HG02885 (cell line): ENCODE data around the gene CLTA.
"Not testable (repeated sequence)": the region's sequence is repeated elsewhere in the genome, so short reads cannot be mapped to it uniquely, and the experiment has no call there.

Experiments used
- ATAC-seq: cut with Tn5 transposase; IDR thresholded peaks from one replicate; pipeline ENCODE4 v1.9.1; 2021; ENCODE audit warnings: mild to moderate bottlenecking; ENCODE audit not compliant: unreplicated experiment, poor library complexity

The CLTA gene

GRCh38 chr9:36180243-36180642 lies 10.5 kb upstream of the CLTA start:
- ATAC-seq, result not testable (repeated sequence)

- ATAC-seq, result no peak
Observed at GRCh38 chr9:36187414-36187813, 3.3 kb upstream of the CLTA start.

DNA sequence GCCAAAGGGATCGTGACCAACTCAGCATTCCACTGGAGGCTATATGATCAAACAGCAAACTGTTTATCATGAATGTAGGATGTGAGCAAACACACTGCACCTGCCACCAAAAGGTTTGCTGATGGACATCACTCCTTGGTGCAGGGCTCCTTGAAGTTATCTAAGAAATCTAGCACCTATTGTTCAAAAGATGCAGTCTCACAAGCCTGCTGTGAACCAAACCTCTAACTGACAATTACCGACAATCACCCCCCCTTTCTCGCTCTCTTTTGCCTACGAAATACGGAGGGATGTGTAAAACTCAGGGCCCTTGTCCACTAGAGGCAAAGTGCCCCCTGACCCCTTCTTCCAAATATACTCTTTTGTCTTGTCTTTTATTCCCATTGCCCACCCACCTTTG lies 2.5 kb upstream of the CLTA start:
- ATAC-seq, result no peak

GRCh38 chr9:36189976-36190375 lies 745 bp upstream of the CLTA start:
- no peak for ATAC-seq

DNA sequence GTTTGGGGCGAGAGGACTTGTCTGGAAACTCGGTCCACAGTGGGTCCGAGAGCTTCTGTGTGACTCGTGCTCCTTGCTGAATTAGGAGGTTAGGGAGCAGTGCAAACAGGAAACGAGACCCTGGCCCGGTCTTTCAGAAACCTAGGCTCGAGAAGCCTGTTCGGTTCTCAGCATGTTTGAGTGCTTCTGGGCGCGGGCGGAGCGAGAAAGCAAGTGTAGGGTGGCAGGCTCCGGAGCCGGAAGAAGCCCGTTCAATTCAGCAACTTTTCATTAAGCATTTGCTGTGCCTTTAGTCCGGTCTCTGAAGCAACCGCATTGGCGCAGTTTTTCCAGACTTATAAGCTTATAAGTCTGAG lies 547 bp downstream of the CLTA start:
- ATAC-seq, result peak; percentile 4

GRCh38 chr9:36191686-36192085 lies 965 bp downstream of the CLTA start:
- no peak for ATAC-seq

DNA sequence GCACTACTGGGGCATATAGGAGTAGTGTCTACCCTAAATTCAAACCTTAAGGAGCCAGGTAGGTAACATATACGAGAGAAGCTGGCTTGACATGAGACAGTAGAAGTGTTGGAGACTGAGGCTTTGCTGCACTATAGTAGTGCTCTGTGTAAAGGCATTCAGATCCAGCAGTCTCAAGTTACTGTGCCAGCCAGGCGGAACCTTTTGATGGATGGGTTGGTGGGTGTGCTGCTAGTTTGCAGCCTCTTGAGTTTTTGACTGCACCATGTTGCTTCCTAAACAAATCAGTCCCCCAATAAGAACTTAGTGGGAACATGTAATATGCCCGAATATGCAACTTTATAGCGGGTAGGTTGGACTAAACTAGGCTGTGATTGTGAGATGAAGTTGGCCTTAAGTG lies 1.5 kb downstream of the CLTA start:
- no peak for ATAC-seq

- ATAC-seq, result no peak
Observed at GRCh38 chr9:36193023-36193422, 2.3 kb downstream of the CLTA start.

DNA sequence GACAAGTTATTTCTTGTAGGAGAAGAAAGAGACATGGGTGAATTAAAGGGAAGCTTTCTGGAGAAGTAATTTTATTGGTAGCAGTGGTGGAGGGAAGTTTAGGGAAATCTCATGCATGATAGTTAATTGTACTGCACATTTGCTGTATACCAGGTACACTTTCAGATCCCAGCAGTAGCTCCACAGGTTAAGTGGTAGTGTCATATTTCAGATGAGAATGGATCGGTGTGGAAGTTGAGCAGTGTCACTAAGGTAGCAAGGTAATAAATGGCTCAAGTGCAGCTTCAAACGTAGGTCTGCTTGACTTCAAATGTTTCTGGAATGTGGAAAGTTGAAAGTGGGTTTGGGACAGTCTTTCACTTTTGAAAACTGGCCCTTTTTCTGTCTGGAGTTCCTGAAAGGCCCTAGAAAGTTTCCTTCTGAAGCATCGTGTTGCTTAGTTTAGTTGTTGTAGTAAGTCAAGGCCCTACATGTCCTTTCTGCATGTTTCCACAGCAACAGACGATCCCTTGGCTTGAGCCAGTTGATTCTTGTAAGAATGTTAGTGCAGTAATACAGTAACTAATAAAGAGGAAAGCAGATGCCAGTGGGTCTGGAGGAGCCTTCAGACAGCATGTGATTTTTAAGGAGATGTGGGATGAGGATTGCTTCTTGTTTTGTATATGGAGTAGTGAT lies 3.7 kb downstream of the CLTA start:
- ATAC-seq, result no peak

DNA sequence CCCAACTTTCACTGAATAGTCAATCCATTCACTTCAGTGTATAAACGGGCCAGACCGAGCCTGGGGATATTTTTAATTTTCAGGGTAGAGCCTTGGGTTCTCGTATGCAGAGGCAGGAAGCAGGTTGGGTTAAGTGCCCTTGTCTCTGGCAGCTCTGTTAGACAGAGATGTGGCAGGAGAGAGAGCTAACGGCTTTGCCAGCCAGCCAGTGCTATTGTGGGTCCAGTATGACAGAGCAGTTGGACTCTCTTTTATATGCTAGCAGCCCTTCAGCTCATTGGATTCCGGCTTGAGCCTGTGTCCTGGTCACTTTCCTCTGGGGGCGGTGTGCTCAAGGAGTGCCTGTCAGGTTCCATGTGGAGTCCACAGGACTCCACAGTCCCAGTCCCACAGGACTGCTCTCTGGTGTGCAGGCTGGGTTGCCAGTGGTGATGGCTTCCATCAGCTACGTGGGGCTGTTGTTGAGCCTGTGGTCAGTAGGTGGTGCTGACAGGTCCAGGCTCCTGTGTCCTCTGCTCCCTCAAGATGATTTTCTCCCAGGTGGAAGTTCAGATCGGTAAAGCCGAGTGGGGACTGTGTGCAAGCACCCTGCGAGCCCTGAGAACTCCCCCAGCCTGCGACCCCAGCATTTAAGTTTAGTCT lies 14.3 kb downstream of the CLTA start:
- no peak for ATAC-seq

- no peak for ATAC-seq
Observed at GRCh38 chr9:36207016-36207415, 16.3 kb downstream of the CLTA start.

GRCh38 chr9:36207546-36208012 lies 16.9 kb downstream of the CLTA start:
- no peak for ATAC-seq

DNA sequence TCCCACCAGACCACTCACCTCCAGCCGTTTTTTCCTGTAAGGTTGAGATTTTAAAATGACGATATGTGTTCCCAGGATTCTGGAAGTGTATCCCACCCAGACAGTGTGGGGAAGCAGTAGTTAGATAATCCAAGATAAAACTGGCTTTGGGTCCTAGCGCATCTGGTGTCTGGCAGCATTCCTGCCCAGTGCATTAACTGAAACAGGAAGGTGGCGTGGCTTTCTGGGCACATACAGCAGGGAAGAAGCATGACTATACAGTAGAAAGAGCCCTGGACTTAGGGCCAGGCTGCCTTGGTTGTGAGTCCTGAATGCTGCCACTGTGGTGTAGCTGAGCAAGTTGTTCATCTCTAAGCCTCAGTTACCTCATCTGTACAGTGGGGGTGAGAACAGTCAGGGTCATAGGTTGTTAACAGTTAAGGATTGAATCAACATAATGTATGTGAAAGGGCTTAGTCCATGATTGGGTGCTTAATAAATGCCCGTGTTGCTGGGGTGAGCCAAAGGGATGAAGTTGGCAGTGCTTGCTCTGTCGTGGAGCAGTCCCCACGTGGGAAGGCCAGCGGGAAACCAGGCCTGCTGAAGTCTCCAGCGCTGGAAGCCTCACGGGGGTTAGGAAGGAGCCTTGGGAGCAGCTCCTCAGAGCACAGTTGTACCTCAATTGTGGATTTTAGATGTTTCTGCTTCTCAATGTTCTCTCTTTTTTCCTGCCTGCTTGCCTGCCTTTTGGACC lies 18.0 kb downstream of the CLTA start:
- ATAC-seq, result no peak

- ATAC-seq, result no peak
Observed at GRCh38 chr9:36210722-36211121, 20.0 kb downstream of the CLTA start.

- no peak for ATAC-seq
Observed at GRCh38 chr9:36211510-36211909, 20.8 kb downstream of the CLTA start.

DNA sequence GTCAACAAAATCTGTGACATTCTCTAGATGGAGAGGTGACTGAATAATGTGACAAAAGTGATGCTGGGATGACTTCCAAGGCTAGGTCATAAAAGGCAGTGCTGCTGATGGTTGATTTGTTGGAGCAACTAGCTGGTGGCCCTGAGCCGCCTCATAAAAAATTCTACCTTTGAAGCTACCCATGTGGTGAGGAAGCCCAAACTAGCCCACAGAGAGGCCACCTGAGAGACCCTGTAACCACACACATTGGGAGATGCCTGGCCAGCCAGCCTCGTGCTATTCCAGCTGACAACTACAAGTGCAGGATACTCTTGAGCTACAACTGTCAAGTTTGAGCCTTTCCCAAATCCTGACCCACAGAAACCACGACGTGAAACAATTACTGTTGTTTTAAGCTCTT lies 22.7 kb downstream of the CLTA start:
- ATAC-seq, result no peak

DNA sequence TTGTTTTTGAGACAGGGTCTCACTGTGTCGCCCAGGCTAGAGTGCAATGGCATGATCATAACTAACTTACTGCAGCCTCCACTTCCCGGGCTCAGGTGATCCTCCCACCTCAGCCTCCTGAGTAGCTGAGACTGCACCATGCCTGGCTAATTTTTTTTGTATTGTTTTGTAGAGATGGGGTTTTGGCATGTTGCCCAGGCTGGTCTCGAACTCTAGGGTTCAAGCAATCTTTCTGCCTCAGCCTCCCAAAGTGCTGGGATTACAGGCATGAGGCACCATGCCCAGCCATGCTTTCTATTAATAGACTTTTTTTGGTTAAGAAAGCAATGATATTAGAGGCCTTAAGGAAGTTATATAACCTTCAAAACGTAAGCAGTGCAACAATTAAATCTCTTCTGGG lies 23.3 kb downstream of the CLTA start:
- ATAC-seq, result no peak

DNA sequence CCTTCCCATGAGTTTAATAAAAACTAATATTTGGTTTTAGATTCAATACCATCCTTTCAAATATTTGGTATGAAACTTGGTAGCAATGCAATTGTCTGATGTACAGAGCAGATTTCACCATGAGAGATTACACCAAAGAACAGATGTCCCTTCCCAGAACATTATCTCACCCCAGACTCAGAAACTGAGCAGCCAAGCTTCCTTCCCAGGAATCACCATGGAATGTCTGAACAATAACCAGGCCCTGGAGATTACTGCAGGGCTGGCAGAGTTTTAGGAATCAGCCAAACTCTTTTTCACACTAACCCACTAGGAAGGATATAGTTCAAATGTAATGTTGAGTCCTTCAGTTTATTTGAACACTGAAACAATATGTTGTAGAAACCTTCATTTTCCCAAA lies 23.9 kb downstream of the CLTA start:
- no peak for ATAC-seq

DNA sequence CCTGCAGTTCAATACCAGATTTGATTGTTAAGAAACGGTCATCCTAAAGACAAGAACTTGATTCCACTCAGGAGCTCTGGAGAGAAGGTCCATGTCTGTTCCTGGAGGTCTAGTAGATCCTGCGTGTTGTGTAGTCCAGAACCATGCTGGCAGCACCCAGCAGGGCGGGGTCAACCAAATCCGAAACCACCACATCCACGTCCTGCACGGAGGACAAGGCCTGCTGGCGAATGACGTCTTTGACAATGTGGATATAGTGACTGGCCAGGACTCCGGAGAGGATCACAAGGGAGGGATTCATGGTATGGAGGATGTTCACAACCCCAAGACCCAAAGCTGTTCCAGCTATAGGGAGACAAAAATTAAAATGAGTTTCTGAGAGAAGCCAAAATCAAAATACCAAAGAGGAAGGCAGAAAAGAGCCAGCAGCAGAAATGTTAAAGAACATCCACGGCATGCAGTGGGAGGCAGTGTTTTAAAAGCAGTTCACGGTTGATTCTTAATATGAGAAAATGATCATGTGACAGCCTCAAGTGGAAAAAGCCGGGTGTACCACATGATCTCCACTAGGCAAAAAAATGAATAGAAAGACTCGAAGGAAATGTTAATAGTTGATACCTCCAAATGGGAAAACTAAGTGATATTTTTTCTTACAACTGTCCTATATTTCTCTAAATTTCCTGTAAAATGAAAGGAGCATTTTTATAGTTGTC lies 26.7 kb downstream of the CLTA start:
- no peak for ATAC-seq

GRCh38 chr9:36218011-36218410 lies 27.3 kb downstream of the CLTA start:
- ATAC-seq, result no peak

DNA sequence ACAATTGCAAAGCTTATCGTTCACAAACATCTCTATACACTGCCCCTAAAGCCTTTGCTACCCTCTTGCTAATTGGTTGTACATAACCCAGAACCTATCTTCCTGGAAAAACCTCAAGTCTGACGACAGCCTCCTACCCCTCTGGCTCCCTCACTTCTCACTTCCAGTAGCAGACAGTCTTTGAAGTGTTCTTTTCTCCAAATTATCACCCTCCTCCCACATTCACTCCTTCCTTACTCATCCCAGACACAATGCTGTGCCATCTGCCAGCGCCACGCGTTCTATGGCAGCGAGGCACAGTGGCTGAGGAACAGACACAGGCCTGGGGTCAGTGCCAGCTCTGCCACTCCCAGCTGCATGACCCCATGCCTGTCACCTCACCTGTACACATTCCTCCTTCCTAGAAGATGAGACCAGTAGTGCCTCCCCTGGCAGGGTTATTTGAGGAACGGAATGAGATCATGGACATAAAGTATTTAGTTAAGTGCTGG lies 27.7 kb downstream of the CLTA start:
- no peak for ATAC-seq
